IPS DF 4.7 (cell line): ENCODE results near the gene ADD3.
A peak's percentile ranks its signal among the peaks of the same experiment; 100 is the strongest.
"Not testable (repeated sequence)": the region's sequence is repeated elsewhere in the genome, so short reads cannot be mapped to it uniquely, and the experiment has no call there.

Experiments used
- DNase-seq: peaks from one replicate; pipeline ENCODE4 v3.0.0-alpha.2; 2013; ENCODE audit warnings: low spot score; ENCODE audit errors: extremely low read depth

ADD3 gene

DNA sequence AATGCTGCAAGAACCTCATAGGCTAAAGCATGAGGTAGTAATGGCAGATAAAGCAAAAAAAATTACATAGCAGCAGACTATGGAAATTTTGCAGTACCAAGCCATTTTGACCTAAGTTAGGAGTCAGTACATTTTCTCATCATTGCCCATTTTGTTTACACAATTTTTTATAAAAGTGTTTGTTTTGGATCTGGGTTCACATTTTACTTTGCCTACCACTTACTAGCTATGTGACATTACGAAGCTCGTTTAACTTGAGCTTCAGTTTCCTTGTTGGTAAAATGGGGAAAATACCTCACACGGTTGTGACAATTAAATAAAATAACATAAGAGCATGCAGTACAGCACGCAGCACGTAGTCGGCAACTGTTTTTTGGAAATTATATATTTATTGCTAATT lies 99.6 kb downstream of the ADD3 start:
- no peak for DNase-seq

DNA sequence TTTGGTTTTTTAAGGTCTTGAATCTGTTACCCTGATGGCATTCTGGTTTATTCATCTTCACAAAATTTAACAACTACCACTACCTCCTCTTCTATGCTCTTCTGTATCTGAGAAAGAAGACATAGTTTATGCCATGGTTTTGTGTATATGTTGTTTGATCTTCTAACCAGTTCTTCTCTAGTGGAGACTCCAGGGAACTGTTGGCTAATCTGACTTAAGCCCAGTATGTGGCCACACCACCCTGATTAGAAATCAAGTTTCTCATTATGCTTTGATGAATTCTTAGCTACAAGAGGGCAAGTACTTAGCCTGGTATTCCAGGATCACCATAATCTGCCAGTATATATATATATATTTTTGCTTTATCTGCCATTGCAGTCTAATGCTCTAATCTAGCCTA lies 100.1 kb downstream of the ADD3 start:
- no peak for DNase-seq

DNA sequence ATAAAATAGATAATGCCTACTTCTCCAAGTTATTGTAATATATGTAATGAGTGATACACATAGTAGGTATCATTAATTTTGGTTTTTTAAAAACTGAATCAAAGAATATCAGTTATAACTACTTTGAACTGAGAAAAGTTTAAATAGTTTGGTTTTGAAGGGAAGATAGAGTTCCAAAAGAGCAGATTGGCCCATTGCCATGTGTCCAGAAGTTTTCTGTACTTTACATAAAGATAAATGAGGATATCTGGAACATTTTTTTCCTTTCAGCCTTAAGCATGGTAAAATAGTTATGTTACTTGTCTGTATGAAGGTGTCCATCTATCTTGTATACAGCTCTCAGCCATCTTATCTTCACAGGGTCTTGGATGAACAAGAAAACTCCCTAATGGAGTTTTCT lies 101.7 kb downstream of the ADD3 start:
- no peak for DNase-seq

DNA sequence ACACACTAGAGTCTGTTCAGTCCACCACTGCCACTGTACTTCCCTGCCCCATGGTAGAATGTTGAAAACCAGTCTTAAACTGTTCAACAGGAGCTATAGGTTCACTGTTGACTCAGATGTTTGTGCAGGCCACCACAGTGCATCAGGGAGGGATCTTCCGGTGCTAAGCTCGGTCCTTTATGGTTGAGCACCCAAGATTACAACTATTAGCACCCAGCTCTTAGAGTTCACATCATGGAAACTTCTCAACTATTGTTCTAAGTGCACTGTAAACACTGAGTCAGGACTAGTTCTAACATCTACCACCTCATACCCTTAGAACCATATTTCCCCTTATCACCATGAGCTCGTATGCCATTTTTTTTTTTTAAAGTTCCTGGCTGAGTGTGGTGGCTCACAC lies 102.6 kb downstream of the ADD3 start:
- DNase-seq, result no peak

DNA sequence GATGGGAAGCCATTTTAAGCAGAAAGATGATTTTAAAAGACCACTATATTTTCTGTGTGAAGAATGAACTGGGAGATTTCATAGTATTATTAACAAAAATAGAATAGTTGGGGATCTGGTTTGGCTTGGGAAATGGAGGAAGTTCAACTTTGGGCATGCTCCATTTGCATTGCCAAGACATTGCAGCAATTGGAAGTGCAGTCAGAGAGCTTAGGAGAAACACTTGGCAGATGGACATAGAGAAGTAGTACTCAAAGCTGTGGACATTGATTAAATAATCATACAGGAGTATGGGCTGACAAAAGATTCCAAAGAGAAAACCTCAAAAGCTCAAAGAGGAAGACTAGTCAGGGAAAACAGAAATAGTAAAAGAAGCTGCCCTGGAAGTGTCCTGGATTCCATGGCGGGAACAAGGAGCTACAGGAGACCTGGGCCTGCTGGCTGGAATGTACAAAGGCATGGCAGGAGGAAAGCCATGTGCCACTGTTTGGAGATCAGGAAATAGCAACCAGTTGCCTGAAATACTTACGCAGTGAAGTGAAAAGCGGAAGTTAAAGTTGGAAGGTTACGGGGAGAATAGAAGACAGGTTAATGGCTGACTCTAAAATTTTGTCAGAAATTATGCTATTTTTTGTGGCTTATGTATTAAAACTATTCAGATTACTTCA lies 106.0 kb downstream of the ADD3 start:
- DNase-seq, result no peak

DNA sequence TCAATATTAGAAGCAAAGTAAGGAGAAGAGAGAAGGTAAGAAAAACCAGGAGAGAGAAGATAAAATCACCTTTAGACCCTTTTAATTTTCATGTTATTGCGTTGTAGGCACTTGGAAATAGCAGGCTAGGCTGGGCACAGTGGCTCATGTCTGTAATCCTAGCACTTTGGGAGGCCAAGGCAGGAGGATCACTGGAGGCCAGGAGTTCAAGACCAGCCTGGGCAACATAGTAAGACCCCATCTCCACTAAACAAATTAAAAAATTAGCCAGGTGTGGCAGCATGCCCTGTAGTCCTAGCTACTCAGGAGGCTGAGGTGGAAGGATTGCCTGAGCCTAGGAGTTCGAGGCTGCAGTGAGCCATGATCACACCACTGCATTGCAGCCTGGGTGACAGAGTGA lies 106.9 kb downstream of the ADD3 start:
- not testable (repeated sequence) for DNase-seq

DNA sequence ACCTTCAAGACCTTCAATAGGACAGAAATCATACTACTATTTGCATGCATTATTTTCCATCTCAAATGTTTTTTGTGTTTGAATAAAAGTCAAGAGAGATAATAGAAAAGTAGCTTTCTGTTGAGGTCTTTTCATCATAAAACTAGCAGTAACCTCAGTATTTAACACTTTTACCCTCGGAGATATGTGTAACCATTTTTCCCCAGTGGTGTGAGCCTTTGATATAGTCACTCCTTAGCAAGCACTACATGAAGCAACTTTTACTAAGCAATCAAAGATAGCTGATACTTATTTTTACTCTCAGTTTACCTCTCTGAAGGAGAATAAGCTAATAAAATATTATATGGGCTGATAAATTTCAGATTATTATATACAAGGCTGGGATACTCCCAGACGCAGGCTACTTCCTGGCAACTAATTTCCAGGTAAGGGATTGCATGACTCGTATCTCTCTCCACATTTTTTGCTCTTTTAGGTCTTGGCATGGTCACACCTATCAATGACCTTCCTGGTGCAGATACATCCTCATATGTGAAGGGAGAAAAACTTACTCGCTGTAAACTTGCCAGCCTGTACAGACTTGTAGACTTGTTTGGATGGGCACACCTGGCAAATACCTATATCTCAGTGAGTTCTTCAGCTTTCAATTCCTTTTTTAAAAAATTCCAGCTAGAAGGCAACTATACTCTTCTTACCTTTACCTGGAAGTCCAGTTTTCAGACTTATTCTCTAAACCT lies 108.2 kb downstream of the ADD3 start:
- no peak for DNase-seq

DNA sequence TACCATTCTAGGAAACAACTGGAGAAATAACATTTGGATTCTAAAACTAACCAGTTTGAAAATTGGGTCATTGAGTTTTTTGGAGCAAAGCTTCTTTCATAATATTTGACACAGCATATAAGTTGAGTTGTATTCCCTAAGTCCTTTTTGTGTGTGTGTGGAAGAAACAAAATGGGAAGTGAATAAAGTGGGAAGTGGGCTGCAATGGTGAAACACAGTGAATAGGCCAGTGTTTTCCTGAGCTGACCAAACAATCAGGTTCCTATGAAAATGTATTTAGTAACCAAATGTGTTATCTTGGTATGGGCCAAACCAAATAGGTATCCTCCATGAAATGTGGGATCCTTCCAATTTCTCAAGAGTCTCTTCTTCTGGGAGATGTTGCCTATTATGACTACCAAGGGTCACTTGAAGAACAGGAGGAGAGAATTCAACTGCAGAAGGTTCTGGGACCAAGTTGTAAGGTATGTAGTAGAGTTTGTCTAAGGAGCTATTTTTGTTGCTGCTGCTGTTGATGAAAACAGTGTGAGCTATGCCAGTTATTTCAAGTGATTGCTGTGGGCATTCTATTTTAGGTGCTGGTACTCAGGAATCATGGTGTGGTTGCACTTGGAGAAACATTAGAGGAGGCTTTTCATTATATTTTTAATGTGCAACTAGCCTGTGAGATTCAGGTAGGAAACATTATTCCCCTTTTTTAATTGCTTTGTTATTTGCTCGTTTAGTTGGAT lies 111.3 kb downstream of the ADD3 start:
- no peak for DNase-seq

DNA sequence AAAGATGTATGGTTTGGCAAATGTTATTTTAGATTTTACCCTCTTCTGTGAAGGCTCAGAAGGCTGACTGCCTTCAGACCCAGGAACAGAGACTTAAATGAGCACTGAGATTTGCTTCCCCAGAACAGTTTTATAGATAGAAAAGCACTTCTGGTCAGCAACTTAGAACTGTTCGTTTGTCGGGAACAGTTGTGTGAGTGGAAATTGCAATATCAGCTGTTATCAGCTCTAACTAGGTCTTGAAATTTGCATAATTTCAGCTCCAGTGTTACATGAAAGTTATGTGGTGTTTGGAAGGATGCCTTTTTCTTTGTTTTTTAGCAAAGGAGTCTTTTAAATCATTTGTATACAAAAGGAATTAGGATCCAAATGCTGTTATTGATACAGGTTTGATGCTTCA lies 115.8 kb downstream of the ADD3 start:
- DNase-seq, result no peak

DNA sequence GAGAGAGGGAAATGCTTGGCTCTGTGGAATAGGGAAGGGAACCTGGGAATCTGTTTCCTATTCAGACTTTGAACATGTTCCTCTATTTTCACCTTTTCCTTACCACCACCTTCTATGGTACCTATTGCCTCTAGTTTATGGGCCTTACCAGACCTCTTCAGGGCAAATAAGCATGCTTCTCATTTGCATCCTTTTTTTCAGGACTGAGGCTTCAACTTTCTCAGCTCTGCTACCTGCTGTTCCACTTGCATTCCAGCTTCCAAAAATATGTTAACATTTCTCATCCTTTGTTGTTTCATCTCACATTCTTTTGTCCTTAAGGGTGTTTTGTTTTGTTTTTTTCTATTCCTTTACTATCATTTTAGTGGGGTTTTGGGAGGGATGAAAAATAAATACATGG lies 121.7 kb downstream of the ADD3 start:
- no peak for DNase-seq

DNA sequence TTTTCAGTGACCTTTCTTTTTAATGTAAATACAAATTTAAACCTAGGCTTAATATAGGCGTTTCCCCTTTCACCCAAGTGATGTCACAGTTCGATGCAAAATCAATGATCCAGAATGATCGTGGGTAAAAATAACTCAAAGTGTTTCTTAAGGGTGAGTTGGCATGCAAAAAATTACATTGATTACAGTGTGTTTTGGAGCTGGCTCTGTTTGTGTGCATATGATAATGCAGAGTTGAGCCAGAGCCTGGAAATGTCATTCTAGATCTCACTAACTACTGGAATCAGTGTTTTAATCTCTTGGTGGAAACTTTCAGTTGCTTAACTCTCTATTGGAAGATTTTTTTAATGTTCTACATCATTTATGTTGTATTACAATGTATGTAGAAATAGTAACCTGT lies 127.1 kb downstream of the ADD3 start:
- no peak for DNase-seq

DNA sequence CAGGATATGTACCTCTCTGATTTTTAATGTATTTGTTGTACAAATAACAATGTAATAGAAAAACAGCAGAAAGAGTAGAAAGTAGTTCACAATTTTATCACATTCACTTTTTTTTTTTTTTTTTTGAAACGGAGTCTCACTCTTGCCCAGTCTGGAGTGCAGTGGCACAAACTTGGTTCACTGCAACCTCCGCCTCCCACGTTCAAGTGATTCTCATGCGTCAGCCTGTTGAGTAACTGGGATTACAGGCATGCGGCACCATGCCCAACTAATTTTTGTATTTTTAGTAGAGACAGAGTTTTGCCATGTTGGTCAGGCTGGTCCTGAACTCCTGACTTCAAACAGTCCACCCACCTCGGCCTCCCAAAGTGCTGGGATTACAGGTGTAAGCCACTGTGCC lies 128.1 kb downstream of the ADD3 start:
- DNase-seq, result not testable (repeated sequence)

DNA sequence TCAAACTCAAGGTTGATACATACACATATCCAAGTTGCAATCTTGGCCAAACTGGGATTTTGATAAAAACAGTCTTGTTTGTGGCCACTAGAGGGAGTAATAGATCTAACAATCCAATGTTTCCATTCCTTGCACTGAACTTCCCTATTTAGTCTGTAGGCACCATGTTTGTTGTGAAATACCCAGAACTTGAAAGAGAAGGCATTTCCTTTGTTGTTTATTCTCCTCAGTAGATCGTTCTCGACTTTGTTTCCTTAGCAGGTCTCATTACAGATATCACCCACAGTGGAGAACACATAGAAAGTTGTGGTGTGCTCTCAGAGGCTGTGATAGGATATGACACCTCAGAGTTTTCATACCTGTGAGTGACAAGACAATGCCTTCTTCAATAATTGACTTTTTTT lies 129.4 kb downstream of the ADD3 start:
- DNase-seq, result peak; percentile 38

DNA sequence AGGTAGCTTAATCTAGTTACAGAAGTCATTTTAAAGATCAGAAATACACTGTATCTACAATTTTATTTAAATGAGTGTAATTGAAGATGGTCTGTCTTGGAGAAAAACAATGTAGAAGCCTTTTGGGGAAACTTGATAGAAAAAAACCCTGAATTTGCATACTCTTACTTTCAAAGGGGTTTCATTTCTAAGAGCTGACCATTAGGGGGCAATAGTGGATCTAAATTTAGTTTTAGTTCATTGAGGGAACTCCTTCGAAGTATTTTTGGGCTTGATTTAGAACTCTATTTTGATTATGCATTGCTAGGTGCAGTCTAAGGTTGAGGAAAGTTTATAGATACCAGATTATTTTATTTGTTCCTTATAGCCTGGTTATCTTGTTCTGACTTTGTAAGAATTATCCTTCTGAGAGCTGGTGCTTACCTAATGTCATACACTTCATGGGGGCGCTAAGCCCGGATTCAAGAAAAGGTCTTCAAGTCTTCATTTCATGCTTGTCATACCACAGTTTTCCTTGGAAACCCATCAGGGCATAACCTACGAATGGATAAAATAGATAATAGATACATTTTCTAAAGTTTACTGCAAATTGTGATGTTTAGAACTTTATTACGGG lies 130.5 kb downstream of the ADD3 start:
- DNase-seq, result peak; percentile 46

DNA sequence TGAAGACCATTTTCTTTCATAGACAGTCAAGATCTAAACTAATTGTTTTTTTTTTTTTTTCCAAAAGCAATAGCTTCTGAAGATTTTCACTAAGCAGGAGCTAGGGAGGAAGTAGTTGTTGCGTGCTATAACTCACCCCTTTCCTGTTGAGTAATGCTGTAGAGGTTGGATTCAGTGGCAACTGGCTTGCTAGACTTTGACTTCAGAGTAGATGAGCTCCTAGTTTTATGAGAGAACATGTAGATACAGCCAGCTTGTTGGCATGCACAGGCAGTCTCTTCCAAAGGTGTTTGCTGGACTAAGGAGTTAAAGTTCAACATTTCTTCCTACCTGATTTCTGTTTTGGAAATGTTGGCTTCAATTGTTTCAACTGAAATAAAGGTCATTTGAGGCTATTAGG lies 133.4 kb downstream of the ADD3 start:
- no peak for DNase-seq

DNA sequence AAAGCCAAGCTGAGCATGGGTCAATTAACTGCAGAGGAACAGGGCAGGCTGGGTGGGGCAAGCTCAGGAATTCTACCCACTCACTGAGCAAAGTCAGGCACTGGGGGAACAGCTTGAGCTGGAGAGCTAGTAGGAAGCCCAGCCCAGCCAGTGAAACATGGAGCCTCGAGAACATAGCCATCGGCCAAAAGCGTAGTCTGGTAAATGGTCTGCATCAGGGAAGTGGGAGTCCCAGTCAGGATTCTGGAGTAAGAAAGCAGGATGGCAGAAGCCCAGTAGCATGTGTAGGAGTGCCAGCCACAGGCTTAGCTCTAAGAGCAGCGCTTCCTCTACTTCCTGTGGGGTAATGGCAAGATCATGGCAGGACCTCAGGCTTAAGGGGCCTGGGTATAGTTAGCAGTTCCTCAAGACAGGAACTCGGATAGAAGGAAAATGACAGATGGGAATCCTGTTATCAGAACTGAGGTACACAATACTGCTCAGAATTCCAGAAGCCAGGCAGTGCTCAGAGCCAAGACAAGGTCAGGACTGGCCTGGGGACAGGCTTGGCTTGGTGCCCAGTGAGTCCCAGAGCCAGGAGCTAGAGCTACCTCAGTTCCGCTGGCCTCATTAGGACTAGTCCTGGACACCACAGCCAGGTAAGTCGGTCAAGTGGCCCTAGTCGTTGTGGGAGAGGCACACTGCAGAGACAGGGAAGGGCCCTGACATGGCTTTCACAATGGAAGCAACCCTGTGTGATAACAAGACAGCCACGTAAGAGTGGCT lies 134.3 kb downstream of the ADD3 start:
- DNase-seq, result no peak

DNA sequence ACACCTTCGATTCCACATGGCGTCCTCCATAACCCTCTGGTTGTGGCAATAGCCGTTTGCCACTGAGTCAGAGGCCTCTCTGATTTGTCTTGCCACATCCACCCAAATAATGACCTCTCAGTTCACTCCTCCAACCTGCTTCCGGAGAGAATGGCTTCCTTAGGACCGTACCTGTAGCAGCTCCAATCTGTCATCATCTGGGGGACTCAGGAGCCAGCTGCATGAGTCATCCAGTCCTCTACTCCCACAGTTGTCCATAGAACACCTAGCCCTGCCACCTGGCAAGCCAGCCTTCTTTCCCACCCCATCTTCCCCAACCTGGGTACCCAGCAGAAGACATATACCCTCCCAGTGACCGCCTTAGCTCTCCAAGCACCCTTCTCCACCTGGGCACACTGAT lies 135.2 kb downstream of the ADD3 start:
- no peak for DNase-seq

DNA sequence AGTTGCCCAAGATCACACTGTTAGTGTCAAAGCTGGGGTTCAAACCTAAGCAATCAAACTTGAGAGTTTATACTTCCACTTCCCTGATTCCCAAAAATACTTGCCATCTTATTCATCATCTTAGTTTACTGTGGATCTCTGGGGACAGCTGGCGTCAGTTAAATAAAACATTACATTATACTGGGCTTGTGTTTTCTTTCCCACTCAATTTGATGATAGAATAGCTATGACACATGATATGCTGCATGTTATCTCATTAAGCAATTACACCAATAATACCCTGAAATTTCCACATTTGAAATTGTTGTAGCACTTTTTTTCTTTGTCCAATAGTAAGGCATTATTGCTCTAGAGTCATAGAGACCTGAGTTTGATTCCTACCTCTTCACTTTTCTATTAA lies 136.7 kb downstream of the ADD3 start:
- DNase-seq, result no peak

DNA sequence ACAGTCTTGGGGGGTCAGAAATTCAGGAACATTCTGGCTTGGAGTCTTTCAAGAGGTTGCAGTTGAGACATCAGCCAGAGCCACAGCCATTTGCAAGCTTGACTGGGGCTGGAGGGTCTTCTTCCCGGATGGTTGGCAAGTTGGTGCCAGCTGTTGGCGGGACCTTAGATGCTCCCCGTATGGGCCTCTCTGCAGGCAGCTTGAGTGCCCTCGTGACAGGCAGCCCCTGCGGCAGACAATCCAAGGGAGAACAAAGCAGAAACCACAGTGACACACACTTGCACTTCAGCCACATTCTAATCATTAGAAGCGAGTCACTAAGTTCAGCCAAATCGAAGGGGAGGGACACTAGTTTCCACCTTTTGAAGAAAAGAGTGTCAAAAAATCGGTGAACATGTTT lies 140.2 kb downstream of the ADD3 start:
- no peak for DNase-seq

DNA sequence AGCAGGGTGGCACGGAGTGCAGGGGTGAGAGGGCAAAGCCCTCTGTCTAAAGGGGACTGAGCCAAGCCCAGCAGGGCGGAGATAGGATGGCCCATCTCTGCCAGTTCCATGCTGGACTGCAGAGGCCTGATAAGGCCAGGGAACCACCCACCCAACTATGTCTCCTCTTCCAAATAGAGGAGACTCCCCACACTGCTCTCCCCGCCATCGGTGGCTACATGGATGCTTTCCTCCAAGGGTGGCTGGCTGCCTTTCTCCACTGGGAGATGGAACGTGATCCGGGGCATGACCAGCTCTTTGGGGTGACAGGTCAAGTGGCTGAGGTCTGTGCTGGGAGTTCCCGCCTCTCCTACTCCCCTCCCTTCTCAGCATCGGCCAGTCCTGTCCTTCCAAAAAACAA lies 141.5 kb downstream of the ADD3 start:
- DNase-seq, result no peak

DNA sequence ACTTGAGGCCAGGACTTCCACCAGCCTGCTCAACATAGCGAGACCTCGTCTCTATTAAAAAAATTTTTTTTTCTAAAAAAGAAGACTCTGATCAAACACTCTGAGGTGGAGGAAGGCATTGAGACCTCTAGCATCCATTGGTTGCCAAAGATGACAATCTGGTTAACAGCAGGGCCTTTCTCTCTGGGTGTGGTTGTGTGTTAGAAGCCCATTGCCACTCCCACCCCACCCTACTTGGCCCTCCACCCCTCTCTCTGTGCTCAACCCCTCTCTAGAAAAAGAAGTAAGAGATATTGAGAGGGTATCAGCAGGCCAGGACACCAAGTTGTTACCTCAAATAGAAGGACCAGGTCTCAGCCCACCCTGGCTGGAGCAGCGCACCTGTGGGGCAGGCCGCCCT lies 142.3 kb downstream of the ADD3 start:
- DNase-seq, result no peak
